ENCODE measurements around the gene PKLR.

The PKLR gene

DNA sequence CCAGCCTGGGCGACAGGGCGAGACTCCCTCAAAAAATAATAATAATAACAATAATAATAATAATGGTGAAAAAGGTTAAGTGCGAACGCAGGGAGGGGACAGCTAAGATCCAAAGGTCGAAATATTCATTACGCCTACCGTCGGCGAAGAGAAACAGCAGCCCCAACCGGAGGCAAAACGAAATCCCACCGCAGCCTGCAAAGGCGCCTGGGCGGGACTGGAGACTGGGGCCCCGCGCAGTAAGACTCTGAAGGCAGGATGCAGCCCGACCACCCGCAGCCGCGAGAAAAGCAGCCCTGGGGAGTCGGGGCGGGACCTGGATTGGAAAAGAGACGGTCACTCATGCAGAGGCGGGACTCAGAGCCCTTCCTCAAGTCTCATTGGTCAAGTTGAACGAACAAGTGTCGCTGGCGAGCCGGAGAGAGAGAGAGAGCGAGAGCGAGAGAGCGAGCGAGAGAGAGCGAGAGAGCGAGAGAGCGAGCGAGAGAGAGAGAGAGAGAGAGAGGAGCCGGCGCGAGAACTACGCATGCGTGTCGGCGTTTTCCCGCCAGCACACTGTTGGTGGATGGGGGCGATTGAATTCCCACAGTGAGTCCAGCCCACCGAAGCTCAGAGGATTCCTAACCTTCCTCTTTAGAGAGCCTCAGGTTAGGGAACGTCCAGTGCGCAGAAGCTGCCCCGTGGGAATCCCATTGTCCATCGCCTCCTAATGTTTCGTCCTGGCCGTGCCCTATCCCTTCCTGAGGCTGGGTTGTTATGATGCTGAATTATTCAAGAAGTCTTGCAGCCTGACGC, 56.7 kb downstream of the PKLR start:
- TF ChIP-seq EZH2 (IDR thresholded peaks at IDR 0.05), result no peak
- TF ChIP-seq FOXP2 (optimal IDR thresholded peaks at IDR 0.05; ENCODE audit: control extremely low read depth, extremely low read length, insufficient read depth), result peak; percentile 19
- peak; percentile 93 for TF ChIP-seq POLR2AphosphoS5 (IDR thresholded peaks at IDR 0.05; ENCODE audit: borderline replicate concordance, low read depth, low read length)
- Histone ChIP-seq H3K36me3 (ENCODE audit: insufficient read depth, low read length) (peaks cover 7% of the 10 kb centered on the region; the same call in 1 of the 2 replicates), H3K4me3 (peak overlapping the region; percentile 72), H3K9me3 (ENCODE audit: low read depth, low read length) (no peaks in the 10 kb centered on the region), H3K9ac (ENCODE audit: insufficient read length) (peak overlapping the region; percentile 85), H3K27ac (peak overlapping the region; percentile 98)
- DNase-seq (ENCODE audit: low read depth, low spot score), result peak; percentile 95

DNA sequence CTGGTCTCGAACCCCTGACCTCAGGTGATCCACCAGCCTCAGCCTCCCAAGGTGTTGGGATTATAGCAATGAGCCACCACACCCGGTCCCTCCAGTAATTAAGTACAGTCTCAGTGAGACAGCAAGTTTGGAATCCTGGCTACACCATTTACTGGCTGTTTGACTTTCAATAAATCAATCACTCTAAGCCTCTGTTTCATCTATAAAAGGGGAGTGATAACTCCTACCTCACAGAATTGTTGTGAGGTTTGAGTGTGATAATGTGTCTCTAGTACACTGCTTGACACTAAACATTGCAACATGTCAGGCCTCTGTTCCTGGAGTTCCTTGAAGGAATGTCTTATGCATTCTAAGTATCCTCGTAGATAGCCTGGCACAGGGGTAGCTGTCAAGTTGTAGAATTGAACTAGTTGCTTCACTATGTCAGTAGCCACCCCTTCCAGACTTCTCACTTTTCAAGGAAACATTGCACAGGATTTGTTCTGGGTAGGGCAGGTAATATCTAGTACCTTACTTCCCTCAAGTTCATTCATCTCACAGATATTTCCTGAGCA, 58.4 kb downstream of the PKLR start:
- TF ChIP-seq EZH2 (IDR thresholded peaks at IDR 0.05) (no peak), POLR2AphosphoS5 (IDR thresholded peaks at IDR 0.05; ENCODE audit: borderline replicate concordance, low read depth, low read length) (no peak), FOXP2 (optimal IDR thresholded peaks at IDR 0.05; ENCODE audit: control extremely low read depth, extremely low read length, insufficient read depth) (no peak)
- Histone ChIP-seq H3K4me3 (peak overlapping the region; percentile 72; the same call in 1 of the 2 replicates), H3K36me3 (ENCODE audit: insufficient read depth, low read length) (peaks cover 2% of the 10 kb centered on the region; the same call in 1 of the 2 replicates), H3K27ac (peak overlapping the region; percentile 98), H3K9ac (ENCODE audit: insufficient read length) (no peak overlapping the region), H3K9me3 (ENCODE audit: low read depth, low read length) (no peaks in the 10 kb centered on the region)
- no peak for DNase-seq (ENCODE audit: low read depth, low spot score)

DNA sequence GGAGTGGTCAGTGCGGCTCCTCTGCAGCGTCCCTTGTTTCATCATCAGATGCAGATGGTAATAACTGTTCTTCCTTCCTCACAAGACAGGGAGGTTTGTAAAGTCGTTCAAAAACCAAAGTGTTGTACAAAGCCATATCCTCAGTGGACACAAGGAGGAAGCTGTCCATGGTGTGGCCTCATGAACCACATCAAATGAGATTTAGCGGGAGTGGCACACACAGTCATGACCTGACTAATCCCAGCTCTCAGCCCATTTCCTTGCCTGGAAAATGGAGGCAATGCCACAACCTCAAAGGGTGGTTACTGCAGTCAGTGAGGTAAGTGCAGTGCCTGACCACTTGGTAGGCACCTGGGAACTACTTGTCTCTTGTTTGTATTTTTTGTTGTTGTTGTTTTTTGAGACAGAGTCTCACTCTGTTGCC, 59.4 kb downstream of the PKLR start:
- Histone ChIP-seq H3K9me3 (ENCODE audit: low read depth, low read length) (no peaks in the 10 kb centered on the region), H3K4me3 (peak overlapping the region; percentile 76; the same call in 1 of the 2 replicates), H3K36me3 (ENCODE audit: insufficient read depth, low read length) (no peaks in the 10 kb centered on the region), H3K9ac (ENCODE audit: insufficient read length) (no peak overlapping the region), H3K27ac (peak overlapping the region; percentile 61; the same call in 1 of the 2 replicates)
- no peak for TF ChIP-seq FOXP2 (optimal IDR thresholded peaks at IDR 0.05; ENCODE audit: control extremely low read depth, extremely low read length, insufficient read depth)
- no peak for TF ChIP-seq POLR2AphosphoS5 (IDR thresholded peaks at IDR 0.05; ENCODE audit: borderline replicate concordance, low read depth, low read length)
- no peak for TF ChIP-seq EZH2 (IDR thresholded peaks at IDR 0.05)
- DNase-seq (ENCODE audit: low read depth, low spot score), result no peak

DNA sequence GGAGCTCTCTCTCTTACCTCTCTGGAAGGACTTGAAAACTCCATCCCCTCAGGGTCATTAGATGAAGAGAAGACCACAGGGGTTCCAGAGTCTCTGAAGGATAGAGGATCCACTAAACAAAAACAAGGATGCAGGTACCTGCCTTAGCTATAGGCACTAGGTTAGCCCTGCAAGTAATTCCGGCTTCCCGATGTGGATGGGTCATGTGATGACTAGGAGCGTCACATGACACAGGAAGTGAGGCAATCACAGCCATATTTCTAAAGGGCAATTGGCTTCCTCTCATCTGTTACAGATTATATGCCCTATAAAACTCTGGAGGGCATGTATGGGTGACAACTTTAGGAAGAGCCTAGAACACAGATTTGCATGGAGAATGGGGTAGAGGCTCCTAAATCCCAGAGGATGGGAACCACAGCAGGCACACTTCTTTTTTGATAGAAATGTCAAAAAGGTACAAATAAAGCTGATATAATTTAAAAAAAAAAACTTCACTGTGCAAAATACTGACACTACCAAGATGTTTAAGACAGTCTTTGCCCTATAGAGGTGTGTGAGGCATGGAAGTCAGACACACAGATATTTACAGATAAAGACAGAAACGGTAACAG, 60.1 kb downstream of the PKLR start:
- H3K9me3 ChIP-seq (ENCODE audit: low read depth, low read length), result no peaks in the 10 kb centered on the region
- peak overlapping the region; percentile 61; the same call in 1 of the 2 replicates for H3K27ac ChIP-seq
- no peaks in the 10 kb centered on the region for H3K36me3 ChIP-seq (ENCODE audit: insufficient read depth, low read length)
- TF ChIP-seq POLR2AphosphoS5 (IDR thresholded peaks at IDR 0.05; ENCODE audit: borderline replicate concordance, low read depth, low read length) (peak; percentile 78), EZH2 (IDR thresholded peaks at IDR 0.05) (no peak), FOXP2 (optimal IDR thresholded peaks at IDR 0.05; ENCODE audit: control extremely low read depth, extremely low read length, insufficient read depth) (no peak)
- peak; percentile 96 for DNase-seq (ENCODE audit: low read depth, low spot score)
- peak overlapping the region; percentile 76 for H3K4me3 ChIP-seq
- peak overlapping the region; percentile 61 for H3K9ac ChIP-seq (ENCODE audit: insufficient read length)
